GM10266 (cell line): ENCODE measurements around the gene STEAP3.

Source experiments
- DNase-seq: peaks from one replicate; pipeline ENCODE4 v3.0.0; 2012; ENCODE audit errors: extremely low spot score
- CTCF ChIP-seq: IDR thresholded peaks from 2 replicates; pipeline ENCODE4 v1.5.1; 2012; ENCODE audit warnings: mild to moderate bottlenecking, low read depth; ENCODE audit not compliant: control insufficient read depth, insufficient read depth; ENCODE audit errors: missing control alignments

The STEAP3 gene

GRCh38 chr2:119233326-119234020 is 9.8 kb downstream of the STEAP3 start:
- peak; percentile 51 for DNase-seq
- TF ChIP-seq CTCF, result no peak

- TF ChIP-seq CTCF, result peak; percentile 50
- no peak for DNase-seq
These were observed 10.7 kb downstream of the STEAP3 start for GRCh38 chr2:119234021-119235019.

GRCh38 chr2:119236796-119237195 is 13.2 kb downstream of the STEAP3 start:
- TF ChIP-seq CTCF, result no peak
- DNase-seq, result no peak

- DNase-seq, result no peak
- TF ChIP-seq CTCF, result no peak
These were observed 16.9 kb downstream of the STEAP3 start for GRCh38 chr2:119240311-119241204.

GRCh38 chr2:119241205-119241532 is 17.5 kb downstream of the STEAP3 start:
- DNase-seq, result no peak

More at GRCh38 chr2:119241205-119241532, 17.5 kb downstream of the STEAP3 start:
- TF ChIP-seq CTCF, result no peak
